ENCODE measurements around the gene PKP3.

DNA sequence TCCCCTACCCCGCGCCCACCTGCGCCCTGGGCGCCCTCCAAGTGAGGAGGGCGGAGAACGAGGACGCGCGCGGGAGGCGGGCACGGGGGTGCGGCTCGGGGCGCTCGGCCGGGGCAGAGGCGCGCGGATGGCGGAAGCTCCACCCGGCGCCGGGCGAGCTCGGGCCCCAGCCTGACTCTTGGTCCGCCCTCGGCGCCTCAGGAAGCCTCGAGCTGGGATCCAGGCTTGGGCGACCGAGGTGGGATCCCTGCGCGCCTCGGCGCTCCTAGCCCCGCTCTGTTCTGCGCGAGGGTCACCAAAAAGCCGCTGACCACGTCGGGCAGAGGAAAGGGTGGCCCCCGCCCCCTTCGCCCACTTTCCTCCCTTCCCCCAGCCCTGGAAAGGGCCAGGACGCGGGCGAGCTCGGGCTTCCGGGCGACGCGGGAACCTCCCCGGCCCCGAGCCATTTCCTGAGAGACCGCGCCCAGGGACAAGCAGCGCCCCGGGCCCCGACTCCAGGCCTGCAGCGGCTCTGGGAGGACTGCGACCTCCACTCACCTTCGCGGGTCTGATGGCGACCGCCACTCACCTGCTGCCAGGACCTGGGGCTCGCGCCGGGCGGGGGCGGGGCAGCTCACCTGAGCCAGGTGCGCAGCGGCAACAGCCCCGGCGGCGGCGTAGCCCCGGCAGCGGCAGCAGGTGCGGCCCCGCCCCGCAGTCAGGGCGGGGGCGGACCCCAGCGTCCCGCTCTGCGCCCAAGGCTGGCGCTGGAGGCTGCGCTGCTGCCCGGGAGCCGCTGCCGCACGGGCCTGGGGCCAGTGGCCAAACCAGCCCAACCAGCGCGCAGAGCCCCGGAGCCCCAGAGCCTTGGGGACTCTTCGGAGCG, 23.0 kb downstream of the PKP3 start:
- no peak for TF ChIP-seq POLR2A (IDR thresholded peaks at IDR 0.05)
- TF ChIP-seq, protein P1, sequence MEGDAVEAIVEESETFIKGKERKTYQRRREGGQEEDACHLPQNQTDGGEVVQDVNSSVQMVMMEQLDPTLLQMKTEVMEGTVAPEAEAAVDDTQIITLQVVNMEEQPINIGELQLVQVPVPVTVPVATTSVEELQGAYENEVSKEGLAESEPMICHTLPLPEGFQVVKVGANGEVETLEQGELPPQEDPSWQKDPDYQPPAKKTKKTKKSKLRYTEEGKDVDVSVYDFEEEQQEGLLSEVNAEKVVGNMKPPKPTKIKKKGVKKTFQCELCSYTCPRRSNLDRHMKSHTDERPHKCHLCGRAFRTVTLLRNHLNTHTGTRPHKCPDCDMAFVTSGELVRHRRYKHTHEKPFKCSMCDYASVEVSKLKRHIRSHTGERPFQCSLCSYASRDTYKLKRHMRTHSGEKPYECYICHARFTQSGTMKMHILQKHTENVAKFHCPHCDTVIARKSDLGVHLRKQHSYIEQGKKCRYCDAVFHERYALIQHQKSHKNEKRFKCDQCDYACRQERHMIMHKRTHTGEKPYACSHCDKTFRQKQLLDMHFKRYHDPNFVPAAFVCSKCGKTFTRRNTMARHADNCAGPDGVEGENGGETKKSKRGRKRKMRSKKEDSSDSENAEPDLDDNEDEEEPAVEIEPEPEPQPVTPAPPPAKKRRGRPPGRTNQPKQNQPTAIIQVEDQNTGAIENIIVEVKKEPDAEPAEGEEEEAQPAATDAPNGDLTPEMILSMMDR (IDR thresholded peaks at IDR 0.05 in 8 of 11, conservative IDR thresholded peaks at IDR 0.05 in 3 of 11), result no peak

Measured in spleen (tissue), 7 donors.